Lung (tissue), 12 donors: ENCODE results near the gene MAOA. TPM values are rescaled to one million over a fixed set of nuclear protein-coding genes. Genes with fewer than 3 reads are reported as not detected.

ENCODE experiments used
- ATAC-seq: fragments of 200-7000 bp; cut with Tn5 transposase; one replicate; pipeline ENCODE4 v1.9.1; 2020; ENCODE audit warnings: moderate number of reproducible peaks; ENCODE audit not compliant: insufficient read depth, low FRiP score
- DNase-seq, 3 donors: peaks; one replicate each; pipeline ENCODE4 v3.0.0-alpha.2; 2013 to 2017
- H3K27ac ChIP-seq, 2 donors: one replicate each; pipeline ENCODE4 v1.5.1; 2013; ENCODE audit warnings: mild to moderate bottlenecking in 2 of 2, moderate library complexity in 2 of 2, control low read depth in 1 of 2, inconsistent platforms in 1 of 2, low read depth in 1 of 2, low read length in 1 of 2
- H3K27me3 ChIP-seq, 3 donors: one replicate each; pipeline ENCODE4 v1.5.1; 2013; ENCODE audit warnings: low read length in 2 of 3; ENCODE audit not compliant: control insufficient read depth in 3 of 3, insufficient read depth in 3 of 3
- H3K36me3 ChIP-seq, 4 donors: one replicate each; pipeline ENCODE4 v1.5.1; 2013; ENCODE audit warnings: low read length in 4 of 4, mild to moderate bottlenecking in 1 of 4, moderate library complexity in 1 of 4; ENCODE audit not compliant: control insufficient read depth in 4 of 4, insufficient read depth in 4 of 4
- H3K4me1 ChIP-seq, 5 donors: one replicate each; pipeline ENCODE4 v1.5.1; 2013; ENCODE audit warnings: low read length in 5 of 5, mild to moderate bottlenecking in 2 of 5, moderate library complexity in 1 of 5; ENCODE audit not compliant: control insufficient read depth in 5 of 5, insufficient read depth in 5 of 5
- H3K4me3 ChIP-seq: one replicate; pipeline ENCODE4 v1.5.1; 2013; ENCODE audit warnings: mild to moderate bottlenecking, control low read depth, moderate library complexity
- H3K9ac ChIP-seq, 2 donors: one replicate each; pipeline ENCODE4 v1.5.1; 2013; ENCODE audit warnings: low read length in 2 of 2, control low read depth in 1 of 2; ENCODE audit not compliant: insufficient read depth in 1 of 2
- H3K9me3 ChIP-seq, 4 donors: one replicate each; pipeline ENCODE4 v1.5.1; 2013; ENCODE audit warnings: low read length in 3 of 4, mild to moderate bottlenecking in 1 of 4, moderate library complexity in 1 of 4; ENCODE audit not compliant: control insufficient read depth in 4 of 4, insufficient read depth in 3 of 4
- CTCF ChIP-seq: IDR thresholded peaks from 2 replicates; pipeline ENCODE4 v1.5.1; 2012; ENCODE audit warnings: mild to moderate bottlenecking; ENCODE audit errors: control extremely low read depth, extremely low read depth
- WGBS, 2 donors: extraction: QIAGEN DNeasy Blood & Tissue Kit; methylation state at CpG; one replicate each; pipeline ENCODE4 v1.1.7; 2013; 5-methylcytosine and 5-hydroxymethylcytosine counted together
- polyA plus RNA-seq, 2 donors: library from polyadenylated mRNA; stranded (reverse); fragments of 200-250 nt; gene quantifications; one replicate each; pipeline ENCODE4 v1.2.1, GENCODE V29; 2013
- total RNA-seq, 2 donors: library from RNA; depleted of rRNA in 1 of 2; stranded (reverse); fragments of >200 nt in 1 of 2; gene quantifications; one replicate each; pipeline ENCODE4 v1.2.1, GENCODE V29; 2014 to 2021
- donor health status: control.
- donor health status: control.
- donor health status: Bipolar disorder and iron deficiency.
- donor health status: healthy.
- donor health status: DM: yes; HTN: yes; CAD: no.

The MAOA gene
- total and polyA plus RNA-seq, 4 donors, result 70.0 to 187 (median 117) TPM

GRCh38 chrX:43679778-43680177 lies 23.7 kb downstream of the MAOA start:
- WGBS, 2 donors, result 35 to 55% methylated on average over 2 of the region's 2 CpGs
- Histone ChIP-seq H3K27ac (no peak overlapping the region), H3K9ac (no peak overlapping the region), H3K9me3 (peaks cover 0 to 1% (median 0%) of the 10 kb centered on the region in 4 donors), H3K27me3 (peaks cover 0 to 13% (median 8%) of the 10 kb centered on the region in 3 donors), H3K4me3 (no peak overlapping the region), H3K36me3 (peaks cover 0 to 9% (median 0%) of the 10 kb centered on the region in 4 donors), H3K4me1 (peaks cover 0 to 18% (median 0%) of the 10 kb centered on the region in 5 donors)
- TF ChIP-seq CTCF, result no peak
- peak; percentile 56 to 77 (median 71) for DNase-seq
- no peak for ATAC-seq

- peaks cover 0 to 1% (median 0%) of the 10 kb centered on the region in 4 donors for H3K9me3 ChIP-seq
- H3K4me3 ChIP-seq, result no peak overlapping the region
- no peak for DNase-seq
- peaks cover 0 to 9% (median 0%) of the 10 kb centered on the region in 5 donors for H3K4me1 ChIP-seq
- no peak overlapping the region for H3K9ac ChIP-seq
- H3K36me3 ChIP-seq, result peaks cover 0 to 12% (median 0%) of the 10 kb centered on the region in 4 donors
- TF ChIP-seq CTCF, result no peak
- no peak for ATAC-seq
- H3K27ac ChIP-seq, result no peak overlapping the region
- peaks cover 0 to 17% (median 8%) of the 10 kb centered on the region in 3 donors for H3K27me3 ChIP-seq
Observed at GRCh38 chrX:43682726-43683125, 26.6 kb downstream of the MAOA start.

GRCh38 chrX:43685221-43685620 lies 29.1 kb downstream of the MAOA start:
- Histone ChIP-seq H3K4me1 (no peaks in the 10 kb centered on the region), H3K4me3 (no peak overlapping the region), H3K36me3 (peaks cover 0 to 12% (median 0%) of the 10 kb centered on the region in 4 donors), H3K27ac (no peak overlapping the region), H3K27me3 (peaks cover 0 to 8% (median 8%) of the 10 kb centered on the region in 3 donors), H3K9me3 (no peaks in the 10 kb centered on the region), H3K9ac (no peak overlapping the region)
- 87 to 96% methylated on average over 2 of the region's 2 CpGs for WGBS, 2 donors
- TF ChIP-seq CTCF, result no peak
- ATAC-seq (no peak), DNase-seq (no peak)

- WGBS, 2 donors, result 78 to 100% methylated on average over 1 of the region's 1 CpG
- Histone ChIP-seq H3K9ac (no peak overlapping the region), H3K4me3 (no peak overlapping the region), H3K9me3 (no peaks in the 10 kb centered on the region), H3K27me3 (peaks cover 0 to 7% (median 7%) of the 10 kb centered on the region in 3 donors), H3K4me1 (peaks cover 0 to 6% (median under 1%) of the 10 kb centered on the region in 5 donors), H3K36me3 (peaks cover 0 to 10% (median 0%) of the 10 kb centered on the region in 4 donors), H3K27ac (no peak overlapping the region)
- ATAC-seq (no peak), DNase-seq (no peak)
- no peak for TF ChIP-seq CTCF
Observed at GRCh38 chrX:43688586-43688985, 32.5 kb downstream of the MAOA start.
